GM13977 (cell line): ENCODE results near the gene ZNF804A.

Source experiments
- DNase-seq: peaks from one replicate; pipeline ENCODE4 v3.0.0; 2012; ENCODE audit warnings: low spot score
- in situ Hi-C: fragments of 300-500 bp; cut with MboI; formaldehyde crosslinking; loops from one replicate; pipeline ENCODE4 v1.12.0; 2022; ENCODE audit warnings: low sequenced_read_pairs, low pct_unique_long_range_greater_than_20kb, mixed read lengths, inconsistent platforms; ENCODE audit not compliant: unreplicated experiment
- TF ChIP-seq, protein P1 (sequence below): IDR thresholded peaks from 2 replicates; pipeline ENCODE4 v1.5.1; 2012; ENCODE audit warnings: mild to moderate bottlenecking, control low read depth; ENCODE audit not compliant: insufficient read depth; ENCODE audit errors: extremely low read depth, missing control alignments

Gene ZNF804A

DNA sequence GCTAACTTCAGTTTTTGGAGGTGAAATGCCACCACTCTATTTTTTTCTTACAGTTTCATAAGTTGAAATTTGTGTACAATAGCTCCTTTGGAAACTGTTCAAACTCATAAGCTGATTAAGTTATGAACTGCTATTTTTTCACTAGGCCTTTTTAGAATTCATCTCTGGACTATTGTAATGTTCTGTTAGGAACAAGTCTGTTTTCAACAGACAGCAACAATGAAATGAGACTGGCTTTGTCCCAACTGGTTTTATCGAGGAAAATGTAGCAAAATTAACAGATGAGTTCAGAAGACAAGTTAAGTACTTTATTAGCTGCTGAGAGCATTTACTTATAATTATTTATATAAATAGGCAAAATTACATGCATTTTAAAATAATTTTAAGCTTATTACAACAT lies 310.6 kb downstream of the ZNF804A start:
- TF ChIP-seq, protein P1, sequence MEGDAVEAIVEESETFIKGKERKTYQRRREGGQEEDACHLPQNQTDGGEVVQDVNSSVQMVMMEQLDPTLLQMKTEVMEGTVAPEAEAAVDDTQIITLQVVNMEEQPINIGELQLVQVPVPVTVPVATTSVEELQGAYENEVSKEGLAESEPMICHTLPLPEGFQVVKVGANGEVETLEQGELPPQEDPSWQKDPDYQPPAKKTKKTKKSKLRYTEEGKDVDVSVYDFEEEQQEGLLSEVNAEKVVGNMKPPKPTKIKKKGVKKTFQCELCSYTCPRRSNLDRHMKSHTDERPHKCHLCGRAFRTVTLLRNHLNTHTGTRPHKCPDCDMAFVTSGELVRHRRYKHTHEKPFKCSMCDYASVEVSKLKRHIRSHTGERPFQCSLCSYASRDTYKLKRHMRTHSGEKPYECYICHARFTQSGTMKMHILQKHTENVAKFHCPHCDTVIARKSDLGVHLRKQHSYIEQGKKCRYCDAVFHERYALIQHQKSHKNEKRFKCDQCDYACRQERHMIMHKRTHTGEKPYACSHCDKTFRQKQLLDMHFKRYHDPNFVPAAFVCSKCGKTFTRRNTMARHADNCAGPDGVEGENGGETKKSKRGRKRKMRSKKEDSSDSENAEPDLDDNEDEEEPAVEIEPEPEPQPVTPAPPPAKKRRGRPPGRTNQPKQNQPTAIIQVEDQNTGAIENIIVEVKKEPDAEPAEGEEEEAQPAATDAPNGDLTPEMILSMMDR = no peak
- in situ Hi-C loops = no loop called here
- no peak for DNase-seq

DNA sequence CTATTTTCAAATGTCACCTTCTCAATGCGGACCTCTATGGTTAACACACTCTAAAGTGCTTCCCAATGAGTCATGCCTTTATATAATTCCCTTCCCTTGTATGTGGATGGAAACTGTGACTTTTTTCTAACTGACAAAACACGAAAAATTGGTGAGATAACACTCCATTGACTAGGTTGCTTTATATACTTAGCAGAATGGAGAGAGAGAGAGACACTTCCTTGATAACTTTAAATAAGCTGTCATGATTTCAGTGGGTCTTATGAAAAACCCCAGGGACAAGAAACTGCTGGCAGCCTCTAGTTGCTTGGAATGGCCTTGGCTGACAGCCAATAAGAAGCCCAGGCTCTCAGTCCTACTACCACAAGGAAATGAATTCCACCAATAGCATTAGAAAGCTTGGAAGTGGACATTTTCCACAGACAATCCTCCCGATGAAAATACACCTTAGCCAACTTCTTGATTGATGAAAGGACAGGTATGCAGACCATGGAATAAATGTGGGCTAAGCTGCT lies 322.2 kb downstream of the ZNF804A start:
- in situ Hi-C loops = no loop called here
- no peak for DNase-seq
- TF ChIP-seq, protein P1 = no peak

GRCh38 chr2:184921676-184922075 lies 323.3 kb downstream of the ZNF804A start:
- TF ChIP-seq, protein P1 = no peak
- in situ Hi-C loops = no loop called here
- DNase-seq = no peak

GRCh38 chr2:184923751-184924150 lies 325.4 kb downstream of the ZNF804A start:
- no peak for DNase-seq
- in situ Hi-C loops = no loop called here
- TF ChIP-seq, protein P1 = no peak

DNA sequence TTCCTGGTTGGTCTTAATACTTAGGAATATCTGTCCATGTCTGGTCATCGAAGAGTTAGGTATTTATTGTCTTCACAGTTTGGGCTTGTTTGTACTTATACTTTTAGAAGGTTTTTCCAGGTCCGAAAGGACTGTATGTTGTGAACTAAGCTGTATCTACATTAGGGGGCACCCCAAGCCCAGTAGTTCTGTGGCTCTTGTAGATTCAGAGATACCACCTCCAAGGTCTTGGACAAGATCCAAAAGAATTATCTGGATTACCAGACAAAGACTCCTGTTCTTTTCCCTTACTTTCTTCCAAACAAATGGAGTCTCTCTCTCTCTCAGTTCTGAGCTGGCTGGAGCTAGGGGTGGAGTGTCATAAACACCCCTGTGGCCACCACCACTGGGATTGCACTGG lies 328.7 kb downstream of the ZNF804A start:
- TF ChIP-seq, protein P1 = no peak
- DNase-seq = no peak
- in situ Hi-C loops = no loop called here

DNA sequence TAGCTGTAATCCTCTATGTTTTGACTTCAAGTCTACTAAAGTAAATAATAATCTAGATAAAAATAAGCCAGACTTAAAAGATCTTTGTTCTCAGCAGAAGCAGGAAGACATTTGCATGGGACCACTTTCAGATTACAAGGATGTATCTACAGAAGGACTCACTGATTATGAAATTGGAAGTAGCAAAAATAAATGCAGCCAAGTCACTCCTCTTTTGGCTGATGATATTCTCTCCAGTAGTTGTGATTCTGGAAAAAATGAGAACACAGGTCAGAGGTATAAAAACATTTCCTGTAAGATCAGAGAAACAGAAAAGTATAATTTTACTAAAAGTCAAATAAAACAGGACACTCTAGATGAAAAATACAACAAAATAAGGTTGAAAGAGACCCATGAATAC lies 338.4 kb downstream of the ZNF804A start:
- in situ Hi-C loops = no loop called here
- DNase-seq = no peak
- TF ChIP-seq, protein P1 = no peak

DNA sequence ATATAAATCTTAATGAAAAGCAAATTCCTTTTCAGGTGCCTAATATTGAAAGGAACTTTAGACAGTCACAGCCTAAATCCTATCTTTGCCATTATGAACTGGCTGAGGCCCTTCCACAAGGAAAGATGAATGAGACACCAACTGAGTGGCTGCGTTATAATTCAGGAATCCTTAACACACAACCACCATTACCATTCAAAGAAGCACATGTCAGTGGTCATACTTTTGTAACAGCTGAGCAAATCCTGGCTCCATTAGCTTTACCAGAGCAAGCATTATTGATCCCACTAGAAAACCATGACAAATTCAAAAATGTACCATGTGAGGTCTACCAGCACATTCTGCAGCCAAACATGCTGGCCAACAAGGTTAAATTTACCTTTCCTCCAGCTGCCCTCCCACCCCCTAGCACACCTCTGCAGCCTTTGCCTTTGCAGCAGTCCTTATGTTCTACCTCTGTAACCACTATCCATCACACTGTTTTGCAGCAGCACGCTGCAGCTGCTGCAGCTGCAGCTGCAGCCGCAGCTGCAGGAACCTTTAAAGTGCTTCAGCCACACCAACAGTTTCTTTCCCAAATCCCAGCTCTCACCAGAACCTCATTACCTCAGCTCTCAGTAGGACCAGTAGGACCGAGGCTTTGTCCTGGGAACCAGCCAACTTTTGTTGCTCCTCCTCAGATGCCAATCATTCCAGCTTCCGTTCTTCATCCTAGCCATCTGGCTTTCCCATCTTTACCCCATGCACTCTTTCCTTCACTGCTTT lies 340.1 kb downstream of the ZNF804A start:
- in situ Hi-C loops = no loop called here
- TF ChIP-seq, protein P1 = no peak
- no peak for DNase-seq
